IPS DF 4.7 (cell line): ENCODE results near the gene SLC38A10.

Experiments
- DNase-seq: peaks from one replicate; pipeline ENCODE4 v3.0.0-alpha.2; 2013; ENCODE audit warnings: low spot score; ENCODE audit errors: extremely low read depth

SLC38A10 gene

GRCh38 chr17:81331527-81332043, 36.5 kb upstream of the SLC38A10 start:
- DNase-seq = no peak

GRCh38 chr17:81330884-81331245, 35.8 kb upstream of the SLC38A10 start:
- no peak for DNase-seq

- DNase-seq = no peak
Measured at GRCh38 chr17:81329927-81330883, 35.1 kb upstream of the SLC38A10 start.

GRCh38 chr17:81328978-81329926, 34.1 kb upstream of the SLC38A10 start:
- DNase-seq = no peak

DNA sequence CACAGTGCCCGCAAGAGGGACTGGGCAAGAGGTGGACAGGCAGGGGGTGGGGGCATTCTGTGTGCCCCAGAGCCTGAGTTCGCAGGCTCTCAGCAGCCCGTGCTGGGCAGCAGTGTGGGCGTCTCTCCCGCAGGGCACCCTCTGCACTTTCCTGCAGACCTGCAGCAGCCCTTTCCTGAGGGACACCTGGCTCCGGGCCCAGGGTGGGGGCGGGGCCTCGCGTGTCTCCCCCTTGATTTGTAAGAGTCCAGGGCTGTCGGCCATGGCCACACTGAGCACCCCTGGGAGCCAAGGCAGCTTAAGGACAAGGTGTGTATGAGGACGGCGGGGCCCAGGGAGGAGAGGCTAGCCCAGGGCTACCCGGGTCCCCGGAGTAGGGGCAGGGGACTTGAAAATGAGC, 33.4 kb upstream of the SLC38A10 start:
- DNase-seq = no peak

- DNase-seq = no peak
Measured at GRCh38 chr17:81325714-81326358, 30.7 kb upstream of the SLC38A10 start.

DNA sequence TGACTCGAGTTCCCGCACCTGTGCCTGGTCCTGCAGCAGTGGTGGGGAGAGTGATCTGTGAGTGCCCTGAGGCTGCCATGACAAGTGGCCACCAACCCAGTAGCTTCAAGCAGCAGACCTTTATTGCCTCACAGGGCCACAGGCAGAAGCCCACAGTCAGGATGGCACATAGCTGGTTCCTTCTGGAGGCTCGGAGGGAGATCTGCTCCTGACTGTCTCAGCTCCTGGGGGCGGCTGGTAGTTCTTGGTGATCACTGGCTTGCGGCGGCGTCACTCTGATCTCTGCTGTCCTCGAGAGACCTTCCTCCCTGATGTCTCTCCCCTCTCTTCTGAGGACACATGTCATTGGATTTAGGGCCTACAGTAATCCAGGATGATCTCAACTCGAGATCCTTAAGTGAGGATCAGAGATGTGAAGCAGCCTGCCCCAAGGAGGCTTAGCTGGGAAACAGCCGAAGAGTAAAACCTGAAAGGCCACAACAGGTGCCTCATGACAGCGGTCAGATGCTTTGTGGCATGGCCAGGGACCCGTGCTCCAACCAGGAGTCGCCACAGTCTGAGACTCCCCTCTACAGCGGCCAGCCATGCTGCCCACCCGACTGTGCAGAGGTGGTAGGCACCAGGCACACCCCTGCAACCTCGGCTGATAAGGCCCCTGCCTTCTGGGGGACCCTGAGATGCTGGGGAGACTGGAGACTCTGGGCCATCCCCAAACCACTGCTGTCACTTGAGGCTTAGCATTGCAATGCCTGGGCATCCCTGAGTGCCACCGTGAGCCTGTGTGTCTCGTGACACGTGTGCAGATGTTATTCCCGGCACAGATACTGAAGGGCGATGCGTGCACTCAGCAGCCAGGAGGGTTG, 30.0 kb upstream of the SLC38A10 start:
- DNase-seq = no peak

DNA sequence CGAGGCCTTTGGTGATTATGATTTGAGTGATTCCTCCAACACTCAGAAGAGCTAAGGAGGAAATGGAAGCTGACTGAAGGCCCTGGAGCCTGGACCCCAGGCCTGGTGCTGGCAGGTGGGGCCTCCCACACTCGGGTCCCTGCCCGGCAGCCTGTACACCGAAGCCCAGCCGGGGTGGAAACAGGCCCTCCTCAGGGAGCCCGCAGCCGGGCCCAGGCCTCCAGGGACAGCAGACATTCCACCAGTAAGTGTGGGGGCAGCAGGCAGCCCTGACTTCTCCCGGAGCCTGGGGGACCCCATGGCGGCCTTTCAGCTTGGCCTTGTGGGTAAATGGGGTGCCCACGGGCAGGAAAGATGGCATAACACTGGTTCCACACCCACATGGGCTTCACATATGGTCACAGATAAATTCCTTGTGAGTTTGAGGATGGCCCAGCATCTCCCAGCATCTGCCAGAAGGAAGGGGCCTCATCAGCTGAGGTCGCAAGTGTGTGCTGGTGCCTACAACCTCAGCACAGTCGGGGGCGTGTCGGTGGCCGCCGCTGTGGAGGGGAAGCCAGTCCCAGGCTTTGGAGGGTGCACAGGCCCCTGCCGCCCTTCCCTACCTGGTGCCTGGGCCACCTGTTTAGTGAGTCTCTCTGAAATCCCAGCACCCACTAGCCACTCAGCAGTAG, 29.2 kb upstream of the SLC38A10 start:
- no peak for DNase-seq

- DNase-seq = no peak
Measured at GRCh38 chr17:81323411-81323868, 28.3 kb upstream of the SLC38A10 start.

- no peak for DNase-seq
Measured at GRCh38 chr17:81323083-81323369, 27.9 kb upstream of the SLC38A10 start.

GRCh38 chr17:81322271-81323082, 27.4 kb upstream of the SLC38A10 start:
- no peak for DNase-seq

GRCh38 chr17:81317961-81318605, 23.0 kb upstream of the SLC38A10 start:
- DNase-seq = no peak

DNA sequence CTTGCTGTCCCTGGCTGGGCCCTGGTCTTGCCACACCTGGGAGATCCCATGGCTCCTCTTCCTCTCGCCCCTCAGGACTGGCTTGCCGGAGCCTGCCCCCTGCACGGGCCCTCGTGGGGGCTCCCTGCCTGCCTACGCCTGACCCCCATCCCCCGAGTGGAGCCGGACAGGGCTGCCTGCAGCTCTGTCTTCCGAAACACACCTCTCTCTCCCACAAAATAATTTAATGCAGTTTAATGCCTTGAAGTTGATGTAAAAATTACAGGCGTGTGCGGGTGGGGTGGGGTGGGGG, 22.4 kb upstream of the SLC38A10 start:
- no peak for DNase-seq

- DNase-seq = no peak
Measured at GRCh38 chr17:81315885-81316391, 20.8 kb upstream of the SLC38A10 start.

GRCh38 chr17:81315129-81315884, 20.2 kb upstream of the SLC38A10 start:
- DNase-seq = no peak

DNA sequence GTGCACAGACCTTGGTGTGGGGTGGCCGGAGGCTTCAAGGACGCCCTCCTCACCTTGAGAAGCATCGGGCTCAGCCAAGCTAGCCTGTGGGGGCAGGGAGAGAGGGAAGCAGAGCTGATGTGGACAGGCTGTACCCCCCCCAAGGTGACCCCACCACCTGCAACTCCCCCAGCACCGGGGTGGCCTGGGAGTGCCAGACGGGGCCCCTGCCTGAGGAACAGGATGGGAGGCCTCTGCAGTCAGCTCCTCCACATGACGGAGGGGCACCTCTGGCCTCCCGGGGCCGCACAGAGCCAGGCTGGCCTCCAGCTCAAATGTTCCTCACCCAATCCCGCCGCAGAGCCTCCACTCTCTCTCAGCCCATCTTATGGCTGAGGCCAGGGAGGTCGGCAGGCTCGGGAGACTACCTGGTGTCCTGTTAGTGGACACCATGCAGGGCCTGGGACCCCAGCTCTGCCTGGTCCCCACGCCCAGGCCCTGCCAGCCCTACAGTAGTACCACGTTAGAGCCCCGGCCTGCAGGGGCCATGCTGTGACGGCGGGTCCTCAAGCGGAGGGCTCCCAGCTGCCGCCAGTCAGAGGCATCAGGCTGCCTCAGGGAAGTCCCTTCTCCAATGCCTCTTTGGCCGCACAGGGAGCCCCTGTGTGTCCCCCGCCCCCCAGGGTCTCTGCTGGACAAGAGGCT, 19.4 kb upstream of the SLC38A10 start:
- no peak for DNase-seq

DNA sequence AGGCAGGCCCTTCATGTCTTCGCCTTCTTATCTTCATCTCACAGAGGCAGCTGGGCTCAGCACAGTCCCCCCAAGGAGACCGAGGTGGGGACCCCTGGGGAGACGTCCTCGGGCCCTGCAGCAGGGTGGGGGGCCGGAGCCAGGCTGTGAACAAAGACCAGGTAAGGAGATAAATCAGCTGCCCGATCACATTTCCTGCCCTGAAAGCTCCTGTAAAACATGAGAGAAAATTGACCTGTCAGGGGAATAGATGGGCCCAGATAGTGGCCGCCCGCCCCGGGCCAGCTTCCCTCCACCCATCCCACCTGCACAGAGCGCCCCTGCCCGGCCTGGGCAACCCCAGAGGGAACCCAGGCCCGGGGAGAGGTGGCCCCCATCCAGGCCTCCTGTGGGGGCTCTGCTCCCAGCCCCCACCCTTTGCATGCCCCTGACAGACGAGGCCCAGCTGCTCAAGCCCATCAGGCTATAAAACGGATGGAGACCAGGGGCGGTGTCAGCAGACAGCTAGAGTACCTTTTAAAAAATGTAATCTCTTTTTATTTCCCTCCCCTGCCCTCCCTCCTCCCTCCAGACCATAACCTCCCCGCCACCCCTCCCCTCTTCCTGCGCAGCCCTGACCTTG, 18.8 kb upstream of the SLC38A10 start:
- DNase-seq = no peak
